SK-N-SH (cell line): Measurements from ENCODE around the gene ABHD1. TPM values are rescaled to one million over a fixed set of nuclear protein-coding genes. Genes with fewer than 3 reads are reported as not detected.

Source experiments
- CTCF ChIA-PET: fragments of 300-600, 350-600 bp; formaldehyde crosslinking; extraction: SDS; loops from one replicate; lab custom pipeline; 2021; lab: Yijun Ruan, JAX
- POLR2A ChIA-PET: fragments of 350-600 bp; sonication (Branson Sonifier 250); formaldehyde crosslinking; extraction: SDS; loops from one replicate; lab custom pipeline; 2020; ENCODE audit warnings: antibody characterized with exemption, inconsistent platforms; lab: Yijun Ruan, JAX
- DNase-seq: peaks from one replicate; pipeline ENCODE4 v3.0.0; 2012
- H2AFZ ChIP-seq: fragments of 200-600 bp; sonication (generic); 2 replicates; pipeline ENCODE4 v1.8.1; 2016; ENCODE audit warnings: antibody characterized with exemption, mild to moderate bottlenecking, low read depth
- H3F3A ChIP-seq: fragments of 200-600 bp; sonication (generic); replicated peaks from 2 replicates; pipeline ENCODE3; 2016; ENCODE audit warnings: antibody characterized with exemption, mild to moderate bottlenecking; ENCODE audit not compliant: insufficient read depth
- H3K27ac ChIP-seq, 2 experiments: fragments of 200-500 bp in 1 of 2; fragments of 200-600 bp in 1 of 2; sonication (Bioruptor generic) in 1 of 2; sonication (generic), shearing (Covaris generic) in 1 of 2; 2 replicates each; pipeline versions ENCODE4 v1.5.1 to v1.6.1; 2014 to 2016; ENCODE audit warnings: low read depth in 2 of 2, inconsistent platforms in 1 of 2, low read length in 1 of 2, mild to moderate bottlenecking in 1 of 2, mixed read lengths in 1 of 2
- H3K27me3 ChIP-seq: fragments of 200-600 bp; sonication (generic), shearing (Covaris generic); 2 replicates; pipeline ENCODE4 v1.6.1; 2016; ENCODE audit warnings: mixed run types; ENCODE audit not compliant: insufficient read depth
- H3K36me3 ChIP-seq, 2 experiments: fragments of 200-500 bp in 1 of 2; fragments of 200-600 bp in 1 of 2; sonication (Bioruptor generic) in 1 of 2; sonication (generic) in 1 of 2; replicated peaks in 1 of 2; 2 replicates each; pipeline versions ENCODE3 to v1.5.1; 2014 to 2016; ENCODE audit warnings: low read length in 1 of 2, mild to moderate bottlenecking in 1 of 2; ENCODE audit not compliant: insufficient read depth in 2 of 2, control insufficient read depth in 1 of 2
- H3K4me1 ChIP-seq, 2 experiments: fragments of 200-500 bp in 1 of 2; fragments of 200-600 bp in 1 of 2; sonication (Bioruptor generic) in 1 of 2; sonication (generic), shearing (Covaris generic) in 1 of 2; 2 replicates each; pipeline versions ENCODE4 v1.5.1 to v1.6.1; 2014 to 2016; ENCODE audit warnings: low read depth in 1 of 2, low read length in 1 of 2, mixed run types in 1 of 2; ENCODE audit not compliant: insufficient read depth in 2 of 2, control insufficient read depth in 1 of 2
- H3K4me2 ChIP-seq: fragments of 200-600 bp; sonication (generic), shearing (Covaris generic); 2 replicates; pipeline ENCODE4 v1.6.1; 2017; ENCODE audit warnings: mixed run types
- H3K4me3 ChIP-seq, 2 experiments: fragments of 200-500 bp in 1 of 2; fragments of 200-600 bp in 1 of 2; sonication (Bioruptor generic) in 1 of 2; sonication (generic), shearing (Covaris generic) in 1 of 2; 2 replicates each; pipeline versions ENCODE4 v1.5.1 to v1.8.1; 2014 to 2016; ENCODE audit warnings: low read depth in 2 of 2, inconsistent platforms in 1 of 2, low read length in 1 of 2, mild to moderate bottlenecking in 1 of 2, mixed read lengths in 1 of 2, moderate library complexity in 1 of 2
- H3K79me2 ChIP-seq: fragments of 200-600 bp; sonication (generic); 2 replicates; pipeline ENCODE4 v1.8.1; 2017; ENCODE audit warnings: mild to moderate bottlenecking; ENCODE audit not compliant: insufficient read depth
- H3K9ac ChIP-seq: fragments of 200-600 bp; sonication (generic); 2 replicates; pipeline ENCODE4 v1.6.1; 2017; ENCODE audit warnings: mixed run types
- H3K9me2 ChIP-seq: fragments of 200-600 bp; sonication (generic); 2 replicates; pipeline ENCODE4 v1.6.1; 2017; ENCODE audit warnings: mixed run types
- H3K9me3 ChIP-seq: fragments of 200-600 bp; sonication (generic); 2 replicates; pipeline ENCODE4 v1.6.1; 2017; ENCODE audit warnings: mixed run types, mild to moderate bottlenecking, moderate library complexity
- H4K20me1 ChIP-seq: fragments of 200-600 bp; sonication (generic); 2 replicates; pipeline ENCODE4 v1.6.1; 2017; ENCODE audit warnings: mild to moderate bottlenecking, mixed run types; ENCODE audit not compliant: insufficient read depth
- CTCF ChIP-seq: fragments of 200-600 bp; sonication (generic); IDR thresholded peaks from 2 replicates; pipeline ENCODE4 v1.6.1; 2017; ENCODE audit warnings: antibody characterized with exemption, mild to moderate bottlenecking, moderate library complexity
- EP300 ChIP-seq, 2 experiments: IDR thresholded peaks; 2 replicates each; pipeline versions ENCODE4 v1.4.0 to v1.6.1; 2012; ENCODE audit warnings: borderline replicate concordance in 1 of 2, low read depth in 1 of 2, low read length in 1 of 2
- EZH2phosphoT487 ChIP-seq: fragments of 200-600 bp; sonication (generic); IDR thresholded peaks from 2 replicates; pipeline ENCODE4 v1.6.1; 2017; ENCODE audit warnings: low read depth, mixed run types, mild to moderate bottlenecking, antibody characterized with exemption, moderate library complexity, borderline replicate concordance
- FOXJ3 ChIP-seq: sonication (generic); formaldehyde crosslinking; IDR thresholded peaks from 2 replicates; pipeline ENCODE4 v1.5.1; 2020; ENCODE audit warnings: mild to moderate bottlenecking, missing genetic modification reagents
- GATA2 ChIP-seq: sonication (generic); formaldehyde crosslinking; IDR thresholded peaks from 2 replicates; pipeline ENCODE4 v1.5.0; 2020; ENCODE audit warnings: mild to moderate bottlenecking, missing genetic modification reagents
- MXI1 ChIP-seq: IDR thresholded peaks from 2 replicates; pipeline ENCODE4 v1.6.1; 2012; ENCODE audit warnings: mild to moderate bottlenecking, low read depth, low read length, improper control_type of control experiment
- POLR2AphosphoS5 ChIP-seq: IDR thresholded peaks from 2 replicates; pipeline ENCODE4 v1.6.1; 2012; ENCODE audit warnings: low read depth, low read length
- TAF1 ChIP-seq: IDR thresholded peaks from 2 replicates; pipeline ENCODE4 v1.6.1; 2012; ENCODE audit warnings: low read depth, mild to moderate bottlenecking, low read length, moderate library complexity, borderline replicate concordance
- WGBS: methylation state at CpG from one replicate; pipeline ENCODE4 v1.1.6; 2017; ENCODE audit warnings: low lambda C conversion rate; 5-methylcytosine and 5-hydroxymethylcytosine counted together
- polyA plus RNA-seq, 3 experiments: library from polyadenylated mRNA; depleted of rRNA; stranded (reverse); fragments of >200 nt; gene quantifications; 2 replicates each; pipeline ENCODE4 v1.2.3, GENCODE V29; 2012
- TF ChIP-seq, protein P1 (sequence below): IDR thresholded peaks from 2 replicates; pipeline ENCODE4 v1.6.1; 2012; ENCODE audit warnings: mild to moderate bottlenecking, low read depth, low read length, moderate library complexity
- TF ChIP-seq, protein P2 (sequence below): IDR thresholded peaks from 2 replicates; pipeline ENCODE4 v1.4.0; 2012; ENCODE audit warnings: low read depth, borderline replicate concordance

The ABHD1 gene
- polyA plus RNA-seq, 1 of the 3 experiments (the other 2 are of a cell fraction) = 3.3 TPM

DNA sequence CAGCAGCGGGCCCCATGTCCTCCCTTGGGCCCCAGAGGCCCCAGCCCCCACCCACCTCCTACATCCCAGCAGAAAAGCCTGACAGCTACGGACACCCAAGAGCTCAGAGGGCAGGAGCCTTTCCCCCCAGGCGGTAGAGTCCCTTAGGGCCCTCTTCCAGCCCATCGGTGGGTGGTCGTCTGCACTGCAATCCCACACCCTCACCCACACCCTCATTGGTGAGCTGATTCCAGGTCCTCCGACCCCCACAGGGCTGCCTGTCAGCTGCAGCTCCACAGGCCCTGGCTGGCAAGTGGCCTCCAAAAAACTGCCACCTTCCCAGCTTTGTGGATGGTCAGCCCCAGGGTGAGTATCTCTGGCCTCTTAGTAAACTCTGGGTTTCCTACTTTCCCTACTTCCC lies 35.7 kb downstream of the ABHD1 start:
- Histone ChIP-seq H3K9me3 (no peaks in the 10 kb centered on the region), H3K9me2 (no peaks in the 10 kb centered on the region), H2AFZ (no peak overlapping the region), H3K27me3 (no peaks in the 10 kb centered on the region), H4K20me1 (no peaks in the 10 kb centered on the region), H3K27ac (no peak overlapping the region), H3K9ac (no peak overlapping the region), H3F3A (no peaks in the 10 kb centered on the region), H3K79me2 (no peaks in the 10 kb centered on the region), H3K4me3 (no peak overlapping the region), H3K4me2 (no peak overlapping the region), H3K36me3 (no peaks in the 10 kb centered on the region), H3K4me1 (no peaks in the 10 kb centered on the region)
- WGBS = no CpG with 5 or more reads among the region's 6 CpGs
- TF ChIP-seq MXI1 (no peak), FOXJ3 (CRISPR knock-in tag) (no peak), CTCF (no peak), GATA2 (CRISPR knock-in tag) (no peak), EP300 (IDR thresholded peaks at IDR 0.05; ENCODE audit: borderline replicate concordance in 1 of 2, low read depth in 1 of 2, low read length in 1 of 2) (no peak), TAF1 (no peak), POLR2AphosphoS5 (no peak), EZH2phosphoT487 (no peak)
- TF ChIP-seq, protein P1, sequence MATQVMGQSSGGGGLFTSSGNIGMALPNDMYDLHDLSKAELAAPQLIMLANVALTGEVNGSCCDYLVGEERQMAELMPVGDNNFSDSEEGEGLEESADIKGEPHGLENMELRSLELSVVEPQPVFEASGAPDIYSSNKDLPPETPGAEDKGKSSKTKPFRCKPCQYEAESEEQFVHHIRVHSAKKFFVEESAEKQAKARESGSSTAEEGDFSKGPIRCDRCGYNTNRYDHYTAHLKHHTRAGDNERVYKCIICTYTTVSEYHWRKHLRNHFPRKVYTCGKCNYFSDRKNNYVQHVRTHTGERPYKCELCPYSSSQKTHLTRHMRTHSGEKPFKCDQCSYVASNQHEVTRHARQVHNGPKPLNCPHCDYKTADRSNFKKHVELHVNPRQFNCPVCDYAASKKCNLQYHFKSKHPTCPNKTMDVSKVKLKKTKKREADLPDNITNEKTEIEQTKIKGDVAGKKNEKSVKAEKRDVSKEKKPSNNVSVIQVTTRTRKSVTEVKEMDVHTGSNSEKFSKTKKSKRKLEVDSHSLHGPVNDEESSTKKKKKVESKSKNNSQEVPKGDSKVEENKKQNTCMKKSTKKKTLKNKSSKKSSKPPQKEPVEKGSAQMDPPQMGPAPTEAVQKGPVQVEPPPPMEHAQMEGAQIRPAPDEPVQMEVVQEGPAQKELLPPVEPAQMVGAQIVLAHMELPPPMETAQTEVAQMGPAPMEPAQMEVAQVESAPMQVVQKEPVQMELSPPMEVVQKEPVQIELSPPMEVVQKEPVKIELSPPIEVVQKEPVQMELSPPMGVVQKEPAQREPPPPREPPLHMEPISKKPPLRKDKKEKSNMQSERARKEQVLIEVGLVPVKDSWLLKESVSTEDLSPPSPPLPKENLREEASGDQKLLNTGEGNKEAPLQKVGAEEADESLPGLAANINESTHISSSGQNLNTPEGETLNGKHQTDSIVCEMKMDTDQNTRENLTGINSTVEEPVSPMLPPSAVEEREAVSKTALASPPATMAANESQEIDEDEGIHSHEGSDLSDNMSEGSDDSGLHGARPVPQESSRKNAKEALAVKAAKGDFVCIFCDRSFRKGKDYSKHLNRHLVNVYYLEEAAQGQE = no peak
- TF ChIP-seq, protein P2, sequence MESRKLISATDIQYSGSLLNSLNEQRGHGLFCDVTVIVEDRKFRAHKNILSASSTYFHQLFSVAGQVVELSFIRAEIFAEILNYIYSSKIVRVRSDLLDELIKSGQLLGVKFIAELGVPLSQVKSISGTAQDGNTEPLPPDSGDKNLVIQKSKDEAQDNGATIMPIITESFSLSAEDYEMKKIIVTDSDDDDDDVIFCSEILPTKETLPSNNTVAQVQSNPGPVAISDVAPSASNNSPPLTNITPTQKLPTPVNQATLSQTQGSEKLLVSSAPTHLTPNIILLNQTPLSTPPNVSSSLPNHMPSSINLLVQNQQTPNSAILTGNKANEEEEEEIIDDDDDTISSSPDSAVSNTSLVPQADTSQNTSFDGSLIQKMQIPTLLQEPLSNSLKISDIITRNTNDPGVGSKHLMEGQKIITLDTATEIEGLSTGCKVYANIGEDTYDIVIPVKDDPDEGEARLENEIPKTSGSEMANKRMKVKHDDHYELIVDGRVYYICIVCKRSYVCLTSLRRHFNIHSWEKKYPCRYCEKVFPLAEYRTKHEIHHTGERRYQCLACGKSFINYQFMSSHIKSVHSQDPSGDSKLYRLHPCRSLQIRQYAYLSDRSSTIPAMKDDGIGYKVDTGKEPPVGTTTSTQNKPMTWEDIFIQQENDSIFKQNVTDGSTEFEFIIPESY = no peak
- POLR2A ChIA-PET = interaction anchor here (0.9 kb wide), 1 partner anchor 20 kb away, joined by 3 read pairs; the partner anchor contains the start of gene PRR30
- CTCF ChIA-PET = interaction anchor here (0.9 to 6.9 kb wide), 10 partner anchors 9 to 120 kb away, joined by 3 to 58 read pairs (median 6); partner anchors contain the start of gene TCF23
- DNase-seq = no peak
